SK-N-SH treated with all-trans-retinoic acid at 6 μM for 48 hours (cell line): ENCODE results near the gene FOXN3.

Source experiments
- ARNTL ChIP-seq: fragments of 450-650 bp; formaldehyde crosslinking; IDR thresholded peaks from 2 replicates; pipeline ENCODE4 v1.5.0; 2020; ENCODE audit warnings: low read depth, mild to moderate bottlenecking, moderate library complexity, borderline replicate concordance
- BACH2 ChIP-seq: fragments of 250-450 bp; sonication (Bioruptor Pico); IDR thresholded peaks from 2 replicates; pipeline ENCODE4 v1.9.0; 2021; ENCODE audit warnings: mild to moderate bottlenecking, borderline replicate concordance
- CREB5 ChIP-seq: fragments of 250-450 bp; sonication (Bioruptor Pico); IDR thresholded peaks from 2 replicates; pipeline ENCODE4 v1.5.1; 2020; ENCODE audit warnings: low read depth, mild to moderate bottlenecking, moderate library complexity
- CSRNP3 ChIP-seq: fragments of 250-450 bp; sonication (Bioruptor Pico); IDR thresholded peaks from 2 replicates; pipeline ENCODE4 v1.5.1; 2021; ENCODE audit warnings: mild to moderate bottlenecking, moderate library complexity
- GLIS3 ChIP-seq: fragments of 250-450 bp; sonication (Bioruptor Pico); IDR thresholded peaks from 2 replicates; pipeline ENCODE4 v1.5.0; 2020; ENCODE audit warnings: mild to moderate bottlenecking, moderate library complexity
- SNAI2 ChIP-seq: fragments of 250-450 bp; sonication (Bioruptor Pico); IDR thresholded peaks from 2 replicates; pipeline ENCODE4 v1.5.0; 2020; ENCODE audit warnings: mild to moderate bottlenecking, moderate library complexity
- TOX ChIP-seq: fragments of 250-450 bp; sonication (Bioruptor Pico); IDR thresholded peaks from 2 replicates; pipeline ENCODE4 v1.8.0; 2021; ENCODE audit warnings: mild to moderate bottlenecking, moderate library complexity, borderline replicate concordance
- TSHZ2 ChIP-seq: fragments of 250-450 bp; sonication (Bioruptor Pico); IDR thresholded peaks from 2 replicates; pipeline ENCODE4 v1.5.0; 2020; ENCODE audit warnings: mild to moderate bottlenecking, moderate library complexity
- ZNF70 ChIP-seq: fragments of 450-650 bp; formaldehyde crosslinking; IDR thresholded peaks from 2 replicates; pipeline ENCODE4 v1.5.0; 2020; ENCODE audit warnings: mild to moderate bottlenecking, moderate library complexity
- ZNF8 ChIP-seq: fragments of 450-650 bp; formaldehyde crosslinking; IDR thresholded peaks from 2 replicates; pipeline ENCODE4 v1.5.0; 2020; ENCODE audit warnings: mild to moderate bottlenecking, moderate library complexity
- TF ChIP-seq, protein P1 (sequence below): fragments of 250-450 bp; sonication (Bioruptor Pico); IDR thresholded peaks from 2 replicates; pipeline ENCODE4 v1.8.0; 2020; ENCODE audit warnings: mild to moderate bottlenecking, moderate library complexity, borderline replicate concordance

- TF ChIP-seq BACH2 (CRISPR knock-in tag) (no peak), ARNTL (CRISPR knock-in tag) (no peak), ZNF70 (no peak), CSRNP3 (CRISPR knock-in tag) (no peak), ZNF8 (CRISPR knock-in tag) (no peak), GLIS3 (CRISPR knock-in tag) (no peak), CREB5 (CRISPR knock-in tag) (no peak), TSHZ2 (no peak), SNAI2 (CRISPR knock-in tag) (no peak), TOX (no peak)
- TF ChIP-seq, protein P1, sequence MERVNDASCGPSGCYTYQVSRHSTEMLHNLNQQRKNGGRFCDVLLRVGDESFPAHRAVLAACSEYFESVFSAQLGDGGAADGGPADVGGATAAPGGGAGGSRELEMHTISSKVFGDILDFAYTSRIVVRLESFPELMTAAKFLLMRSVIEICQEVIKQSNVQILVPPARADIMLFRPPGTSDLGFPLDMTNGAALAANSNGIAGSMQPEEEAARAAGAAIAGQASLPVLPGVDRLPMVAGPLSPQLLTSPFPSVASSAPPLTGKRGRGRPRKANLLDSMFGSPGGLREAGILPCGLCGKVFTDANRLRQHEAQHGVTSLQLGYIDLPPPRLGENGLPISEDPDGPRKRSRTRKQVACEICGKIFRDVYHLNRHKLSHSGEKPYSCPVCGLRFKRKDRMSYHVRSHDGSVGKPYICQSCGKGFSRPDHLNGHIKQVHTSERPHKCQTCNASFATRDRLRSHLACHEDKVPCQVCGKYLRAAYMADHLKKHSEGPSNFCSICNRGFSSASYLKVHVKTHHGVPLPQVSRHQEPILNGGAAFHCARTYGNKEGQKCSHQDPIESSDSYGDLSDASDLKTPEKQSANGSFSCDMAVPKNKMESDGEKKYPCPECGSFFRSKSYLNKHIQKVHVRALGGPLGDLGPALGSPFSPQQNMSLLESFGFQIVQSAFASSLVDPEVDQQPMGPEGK (CRISPR knock-in tag): no peak
Observed at GRCh38 chr14:89249972-89250654, 166.9 kb downstream of the FOXN3 start.
